SK-N-SH (cell line): ENCODE measurements around the gene RCAN2. TPM values are rescaled to one million over a fixed set of nuclear protein-coding genes. Genes with fewer than 3 reads are reported as not detected.

Source experiments
- CTCF ChIA-PET: fragments of 300-600, 350-600 bp; formaldehyde crosslinking; extraction: SDS; loops from one replicate; lab custom pipeline; 2021; lab: Yijun Ruan, JAX
- POLR2A ChIA-PET: fragments of 350-600 bp; sonication (Branson Sonifier 250); formaldehyde crosslinking; extraction: SDS; loops from one replicate; lab custom pipeline; 2020; ENCODE audit warnings: antibody characterized with exemption, inconsistent platforms; lab: Yijun Ruan, JAX
- DNase-seq: peaks from one replicate; pipeline ENCODE4 v3.0.0; 2012
- H2AFZ ChIP-seq: fragments of 200-600 bp; sonication (generic); 2 replicates; pipeline ENCODE4 v1.8.1; 2016; ENCODE audit warnings: antibody characterized with exemption, mild to moderate bottlenecking, low read depth
- H3F3A ChIP-seq: fragments of 200-600 bp; sonication (generic); replicated peaks from 2 replicates; pipeline ENCODE3; 2016; ENCODE audit warnings: antibody characterized with exemption, mild to moderate bottlenecking; ENCODE audit not compliant: insufficient read depth
- H3K27ac ChIP-seq, 2 experiments: fragments of 200-500 bp in 1 of 2; fragments of 200-600 bp in 1 of 2; sonication (Bioruptor generic) in 1 of 2; sonication (generic), shearing (Covaris generic) in 1 of 2; 2 replicates each; pipeline versions ENCODE4 v1.5.1 to v1.6.1; 2014 to 2016; ENCODE audit warnings: low read depth in 2 of 2, inconsistent platforms in 1 of 2, low read length in 1 of 2, mild to moderate bottlenecking in 1 of 2, mixed read lengths in 1 of 2
- H3K27me3 ChIP-seq: fragments of 200-600 bp; sonication (generic), shearing (Covaris generic); 2 replicates; pipeline ENCODE4 v1.6.1; 2016; ENCODE audit warnings: mixed run types; ENCODE audit not compliant: insufficient read depth
- H3K36me3 ChIP-seq, 2 experiments: fragments of 200-500 bp in 1 of 2; fragments of 200-600 bp in 1 of 2; sonication (Bioruptor generic) in 1 of 2; sonication (generic) in 1 of 2; replicated peaks in 1 of 2; 2 replicates each; pipeline versions ENCODE3 to v1.5.1; 2014 to 2016; ENCODE audit warnings: low read length in 1 of 2, mild to moderate bottlenecking in 1 of 2; ENCODE audit not compliant: insufficient read depth in 2 of 2, control insufficient read depth in 1 of 2
- H3K4me1 ChIP-seq, 2 experiments: fragments of 200-500 bp in 1 of 2; fragments of 200-600 bp in 1 of 2; sonication (Bioruptor generic) in 1 of 2; sonication (generic), shearing (Covaris generic) in 1 of 2; 2 replicates each; pipeline versions ENCODE4 v1.5.1 to v1.6.1; 2014 to 2016; ENCODE audit warnings: low read depth in 1 of 2, low read length in 1 of 2, mixed run types in 1 of 2; ENCODE audit not compliant: insufficient read depth in 2 of 2, control insufficient read depth in 1 of 2
- H3K4me2 ChIP-seq: fragments of 200-600 bp; sonication (generic), shearing (Covaris generic); 2 replicates; pipeline ENCODE4 v1.6.1; 2017; ENCODE audit warnings: mixed run types
- H3K4me3 ChIP-seq, 2 experiments: fragments of 200-500 bp in 1 of 2; fragments of 200-600 bp in 1 of 2; sonication (Bioruptor generic) in 1 of 2; sonication (generic), shearing (Covaris generic) in 1 of 2; 2 replicates each; pipeline versions ENCODE4 v1.5.1 to v1.8.1; 2014 to 2016; ENCODE audit warnings: low read depth in 2 of 2, inconsistent platforms in 1 of 2, low read length in 1 of 2, mild to moderate bottlenecking in 1 of 2, mixed read lengths in 1 of 2, moderate library complexity in 1 of 2
- H3K79me2 ChIP-seq: fragments of 200-600 bp; sonication (generic); 2 replicates; pipeline ENCODE4 v1.8.1; 2017; ENCODE audit warnings: mild to moderate bottlenecking; ENCODE audit not compliant: insufficient read depth
- H3K9ac ChIP-seq: fragments of 200-600 bp; sonication (generic); 2 replicates; pipeline ENCODE4 v1.6.1; 2017; ENCODE audit warnings: mixed run types
- H3K9me2 ChIP-seq: fragments of 200-600 bp; sonication (generic); 2 replicates; pipeline ENCODE4 v1.6.1; 2017; ENCODE audit warnings: mixed run types
- H3K9me3 ChIP-seq: fragments of 200-600 bp; sonication (generic); 2 replicates; pipeline ENCODE4 v1.6.1; 2017; ENCODE audit warnings: mixed run types, mild to moderate bottlenecking, moderate library complexity
- H4K20me1 ChIP-seq: fragments of 200-600 bp; sonication (generic); 2 replicates; pipeline ENCODE4 v1.6.1; 2017; ENCODE audit warnings: mild to moderate bottlenecking, mixed run types; ENCODE audit not compliant: insufficient read depth
- CHD2 ChIP-seq: fragments of 150-350 bp; IDR thresholded peaks from 2 replicates; pipeline ENCODE4 v1.6.1; 2018; ENCODE audit warnings: low read length; ENCODE audit not compliant: partially characterized antibody
- FOSL2 ChIP-seq: IDR thresholded peaks from 2 replicates; pipeline ENCODE4 v1.4.0; 2012; ENCODE audit warnings: low read depth, mild to moderate bottlenecking, moderate library complexity, borderline replicate concordance
- FOXJ3 ChIP-seq: sonication (generic); formaldehyde crosslinking; IDR thresholded peaks from 2 replicates; pipeline ENCODE4 v1.5.1; 2020; ENCODE audit warnings: mild to moderate bottlenecking, missing genetic modification reagents
- GATA2 ChIP-seq: sonication (generic); formaldehyde crosslinking; IDR thresholded peaks from 2 replicates; pipeline ENCODE4 v1.5.0; 2020; ENCODE audit warnings: mild to moderate bottlenecking, missing genetic modification reagents
- MEF2A ChIP-seq: IDR thresholded peaks from 2 replicates; pipeline ENCODE4 v1.4.0; 2012; ENCODE audit warnings: low read depth, borderline replicate concordance
- RAD21 ChIP-seq: IDR thresholded peaks from 2 replicates; pipeline ENCODE4 v1.6.1; 2012; ENCODE audit warnings: mild to moderate bottlenecking, low read length
- RCOR1 ChIP-seq: fragments of 150-350 bp; IDR thresholded peaks from 2 replicates; pipeline ENCODE4 v1.6.1; 2017; ENCODE audit warnings: antibody characterized with exemption, low read length
- RFX5 ChIP-seq: IDR thresholded peaks from 2 replicates; pipeline ENCODE4 v1.6.1; 2012; ENCODE audit warnings: mild to moderate bottlenecking, improper control_type of control experiment, low read length
- SIN3A ChIP-seq: IDR thresholded peaks from 2 replicates; pipeline ENCODE4 v1.6.1; 2012; ENCODE audit warnings: low read depth, mild to moderate bottlenecking, low read length, moderate library complexity, borderline replicate concordance
- WGBS: methylation state at CpG from one replicate; pipeline ENCODE4 v1.1.6; 2017; ENCODE audit warnings: low lambda C conversion rate; 5-methylcytosine and 5-hydroxymethylcytosine counted together
- polyA plus RNA-seq, 3 experiments: library from polyadenylated mRNA; depleted of rRNA; stranded (reverse); fragments of >200 nt; gene quantifications; 2 replicates each; pipeline ENCODE4 v1.2.3, GENCODE V29; 2012
- TF ChIP-seq, protein P1 (sequence below): IDR thresholded peaks from 2 replicates; pipeline ENCODE4 v1.4.0; 2012; ENCODE audit warnings: low read depth
- TF ChIP-seq, protein P2 (sequence below): fragments of 150-350 bp; IDR thresholded peaks from 2 replicates; pipeline ENCODE4 v1.6.1; 2016; ENCODE audit warnings: mild to moderate bottlenecking, low read depth, low read length
- TF ChIP-seq, protein P3 (sequence below): IDR thresholded peaks from 2 replicates; pipeline ENCODE4 v1.4.0; 2012; ENCODE audit warnings: low read depth, borderline replicate concordance
- TF ChIP-seq, protein P4 (sequence below): IDR thresholded peaks from 2 replicates; pipeline ENCODE4 v1.6.1; 2012; ENCODE audit warnings: mild to moderate bottlenecking, low read depth, low read length, moderate library complexity
- TF ChIP-seq, protein P5 (sequence below): IDR thresholded peaks from 2 replicates; pipeline ENCODE4 v1.4.0; 2012; ENCODE audit warnings: low read depth, borderline replicate concordance
- TF ChIP-seq, protein P6 (sequence below): IDR thresholded peaks from 2 replicates; pipeline ENCODE4; 2012

Gene RCAN2
- polyA plus RNA-seq, 1 of the 3 experiments (the other 2 are of a cell fraction) = not detected

DNA sequence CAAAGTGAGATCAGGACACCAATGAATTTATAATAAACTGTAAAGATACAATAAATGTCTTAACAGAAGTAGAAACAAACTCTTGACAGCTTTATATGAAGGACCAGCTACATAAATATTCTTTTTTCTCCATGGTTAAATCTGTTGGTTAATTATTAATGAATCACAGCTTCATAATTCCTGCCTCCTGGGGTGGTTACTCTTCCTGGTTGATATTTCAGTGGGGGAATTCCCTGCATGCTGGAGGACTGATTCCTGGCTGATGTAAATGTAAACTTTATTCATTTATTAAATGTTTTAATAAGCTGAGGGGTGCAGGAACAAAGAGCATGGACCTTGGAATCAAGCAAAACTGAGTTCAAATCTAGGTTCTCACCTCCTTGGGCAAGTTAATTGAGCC, 16.2 kb upstream of the RCAN2 start:
- POLR2A ChIA-PET = no interaction called here
- no peaks in the 10 kb centered on the region for H3F3A ChIP-seq
- H3K36me3 ChIP-seq = no peaks in the 10 kb centered on the region
- H3K9me3 ChIP-seq = no peaks in the 10 kb centered on the region
- TF ChIP-seq, protein P1, sequence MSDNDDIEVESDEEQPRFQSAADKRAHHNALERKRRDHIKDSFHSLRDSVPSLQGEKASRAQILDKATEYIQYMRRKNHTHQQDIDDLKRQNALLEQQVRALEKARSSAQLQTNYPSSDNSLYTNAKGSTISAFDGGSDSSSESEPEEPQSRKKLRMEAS = no peak
- no peak for TF ChIP-seq FOXJ3 (CRISPR knock-in tag)
- no peak for TF ChIP-seq FOSL2
- TF ChIP-seq CHD2 = no peak
- TF ChIP-seq, protein P2, sequence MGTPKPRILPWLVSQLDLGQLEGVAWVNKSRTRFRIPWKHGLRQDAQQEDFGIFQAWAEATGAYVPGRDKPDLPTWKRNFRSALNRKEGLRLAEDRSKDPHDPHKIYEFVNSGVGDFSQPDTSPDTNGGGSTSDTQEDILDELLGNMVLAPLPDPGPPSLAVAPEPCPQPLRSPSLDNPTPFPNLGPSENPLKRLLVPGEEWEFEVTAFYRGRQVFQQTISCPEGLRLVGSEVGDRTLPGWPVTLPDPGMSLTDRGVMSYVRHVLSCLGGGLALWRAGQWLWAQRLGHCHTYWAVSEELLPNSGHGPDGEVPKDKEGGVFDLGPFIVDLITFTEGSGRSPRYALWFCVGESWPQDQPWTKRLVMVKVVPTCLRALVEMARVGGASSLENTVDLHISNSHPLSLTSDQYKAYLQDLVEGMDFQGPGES = no peak
- TF ChIP-seq, protein P3, sequence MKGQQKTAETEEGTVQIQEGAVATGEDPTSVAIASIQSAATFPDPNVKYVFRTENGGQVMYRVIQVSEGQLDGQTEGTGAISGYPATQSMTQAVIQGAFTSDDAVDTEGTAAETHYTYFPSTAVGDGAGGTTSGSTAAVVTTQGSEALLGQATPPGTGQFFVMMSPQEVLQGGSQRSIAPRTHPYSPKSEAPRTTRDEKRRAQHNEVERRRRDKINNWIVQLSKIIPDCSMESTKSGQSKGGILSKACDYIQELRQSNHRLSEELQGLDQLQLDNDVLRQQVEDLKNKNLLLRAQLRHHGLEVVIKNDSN = no peak
- no peak for TF ChIP-seq RCOR1
- TF ChIP-seq RAD21 = no peak
- no peak for TF ChIP-seq GATA2 (CRISPR knock-in tag)
- H4K20me1 ChIP-seq = no peaks in the 10 kb centered on the region
- no peaks in the 10 kb centered on the region for H3K9me2 ChIP-seq
- no peaks in the 10 kb centered on the region for H3K4me1 ChIP-seq
- H3K79me2 ChIP-seq = no peaks in the 10 kb centered on the region
- H3K27ac ChIP-seq = no peak overlapping the region
- no peaks in the 10 kb centered on the region for H3K27me3 ChIP-seq
- H3K4me2 ChIP-seq = no peak overlapping the region
- H2AFZ ChIP-seq = no peak overlapping the region
- no peak overlapping the region for H3K9ac ChIP-seq
- no peak overlapping the region for H3K4me3 ChIP-seq
- no peak for DNase-seq
- CTCF ChIA-PET = no interaction called here

DNA sequence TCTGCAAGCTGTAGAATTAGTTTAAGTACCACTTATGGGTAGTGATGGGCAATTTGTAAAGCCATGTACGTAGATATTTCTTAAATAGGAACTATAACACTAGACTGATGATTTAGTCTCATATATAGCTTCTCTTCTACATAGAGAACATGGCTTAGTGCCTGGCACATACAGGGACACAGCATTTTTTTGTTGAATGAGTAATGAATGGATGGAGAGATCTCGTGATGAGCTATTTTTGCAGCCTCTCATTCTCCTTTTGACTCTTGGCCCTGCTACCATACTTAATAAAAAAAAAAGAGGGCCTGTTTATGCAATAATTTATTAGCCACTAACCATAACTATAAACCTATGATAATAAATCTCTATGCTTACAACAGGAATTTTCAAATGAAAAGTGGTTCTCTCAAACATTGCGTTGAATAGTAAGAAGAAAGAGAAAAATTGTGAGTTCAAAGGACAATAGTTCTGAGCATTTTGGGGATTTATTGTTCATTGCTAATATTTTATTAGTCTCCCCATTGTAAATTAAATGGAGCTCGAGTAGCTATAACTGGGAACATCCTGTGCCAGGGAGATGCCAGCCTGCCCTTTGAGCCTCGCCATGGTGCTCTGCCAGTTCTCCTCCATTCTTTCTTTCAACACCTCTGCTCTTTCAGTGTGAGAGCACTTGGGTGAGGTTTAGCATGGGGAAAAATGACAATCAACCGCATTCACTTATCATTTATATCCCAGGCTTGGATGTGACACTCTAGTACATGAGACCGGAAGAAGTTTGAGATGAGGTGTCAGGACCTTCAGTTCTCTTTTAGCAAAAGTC, 14.7 kb upstream of the RCAN2 start:
- CTCF ChIA-PET = no interaction called here
- POLR2A ChIA-PET = no interaction called here
- no peaks in the 10 kb centered on the region for H4K20me1 ChIP-seq

More for the DNA sequence above, 14.7 kb upstream of the RCAN2 start:
- H3K4me1 ChIP-seq = no peaks in the 10 kb centered on the region
- H3K9me3 ChIP-seq = no peaks in the 10 kb centered on the region
- no peak overlapping the region for H3K27ac ChIP-seq
- TF ChIP-seq, protein P4, sequence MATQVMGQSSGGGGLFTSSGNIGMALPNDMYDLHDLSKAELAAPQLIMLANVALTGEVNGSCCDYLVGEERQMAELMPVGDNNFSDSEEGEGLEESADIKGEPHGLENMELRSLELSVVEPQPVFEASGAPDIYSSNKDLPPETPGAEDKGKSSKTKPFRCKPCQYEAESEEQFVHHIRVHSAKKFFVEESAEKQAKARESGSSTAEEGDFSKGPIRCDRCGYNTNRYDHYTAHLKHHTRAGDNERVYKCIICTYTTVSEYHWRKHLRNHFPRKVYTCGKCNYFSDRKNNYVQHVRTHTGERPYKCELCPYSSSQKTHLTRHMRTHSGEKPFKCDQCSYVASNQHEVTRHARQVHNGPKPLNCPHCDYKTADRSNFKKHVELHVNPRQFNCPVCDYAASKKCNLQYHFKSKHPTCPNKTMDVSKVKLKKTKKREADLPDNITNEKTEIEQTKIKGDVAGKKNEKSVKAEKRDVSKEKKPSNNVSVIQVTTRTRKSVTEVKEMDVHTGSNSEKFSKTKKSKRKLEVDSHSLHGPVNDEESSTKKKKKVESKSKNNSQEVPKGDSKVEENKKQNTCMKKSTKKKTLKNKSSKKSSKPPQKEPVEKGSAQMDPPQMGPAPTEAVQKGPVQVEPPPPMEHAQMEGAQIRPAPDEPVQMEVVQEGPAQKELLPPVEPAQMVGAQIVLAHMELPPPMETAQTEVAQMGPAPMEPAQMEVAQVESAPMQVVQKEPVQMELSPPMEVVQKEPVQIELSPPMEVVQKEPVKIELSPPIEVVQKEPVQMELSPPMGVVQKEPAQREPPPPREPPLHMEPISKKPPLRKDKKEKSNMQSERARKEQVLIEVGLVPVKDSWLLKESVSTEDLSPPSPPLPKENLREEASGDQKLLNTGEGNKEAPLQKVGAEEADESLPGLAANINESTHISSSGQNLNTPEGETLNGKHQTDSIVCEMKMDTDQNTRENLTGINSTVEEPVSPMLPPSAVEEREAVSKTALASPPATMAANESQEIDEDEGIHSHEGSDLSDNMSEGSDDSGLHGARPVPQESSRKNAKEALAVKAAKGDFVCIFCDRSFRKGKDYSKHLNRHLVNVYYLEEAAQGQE = no peak
- TF ChIP-seq MEF2A = no peak
- TF ChIP-seq SIN3A = no peak
- TF ChIP-seq RFX5 = no peak
- TF ChIP-seq, protein P5, sequence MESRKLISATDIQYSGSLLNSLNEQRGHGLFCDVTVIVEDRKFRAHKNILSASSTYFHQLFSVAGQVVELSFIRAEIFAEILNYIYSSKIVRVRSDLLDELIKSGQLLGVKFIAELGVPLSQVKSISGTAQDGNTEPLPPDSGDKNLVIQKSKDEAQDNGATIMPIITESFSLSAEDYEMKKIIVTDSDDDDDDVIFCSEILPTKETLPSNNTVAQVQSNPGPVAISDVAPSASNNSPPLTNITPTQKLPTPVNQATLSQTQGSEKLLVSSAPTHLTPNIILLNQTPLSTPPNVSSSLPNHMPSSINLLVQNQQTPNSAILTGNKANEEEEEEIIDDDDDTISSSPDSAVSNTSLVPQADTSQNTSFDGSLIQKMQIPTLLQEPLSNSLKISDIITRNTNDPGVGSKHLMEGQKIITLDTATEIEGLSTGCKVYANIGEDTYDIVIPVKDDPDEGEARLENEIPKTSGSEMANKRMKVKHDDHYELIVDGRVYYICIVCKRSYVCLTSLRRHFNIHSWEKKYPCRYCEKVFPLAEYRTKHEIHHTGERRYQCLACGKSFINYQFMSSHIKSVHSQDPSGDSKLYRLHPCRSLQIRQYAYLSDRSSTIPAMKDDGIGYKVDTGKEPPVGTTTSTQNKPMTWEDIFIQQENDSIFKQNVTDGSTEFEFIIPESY = no peak
- TF ChIP-seq, protein P6, sequence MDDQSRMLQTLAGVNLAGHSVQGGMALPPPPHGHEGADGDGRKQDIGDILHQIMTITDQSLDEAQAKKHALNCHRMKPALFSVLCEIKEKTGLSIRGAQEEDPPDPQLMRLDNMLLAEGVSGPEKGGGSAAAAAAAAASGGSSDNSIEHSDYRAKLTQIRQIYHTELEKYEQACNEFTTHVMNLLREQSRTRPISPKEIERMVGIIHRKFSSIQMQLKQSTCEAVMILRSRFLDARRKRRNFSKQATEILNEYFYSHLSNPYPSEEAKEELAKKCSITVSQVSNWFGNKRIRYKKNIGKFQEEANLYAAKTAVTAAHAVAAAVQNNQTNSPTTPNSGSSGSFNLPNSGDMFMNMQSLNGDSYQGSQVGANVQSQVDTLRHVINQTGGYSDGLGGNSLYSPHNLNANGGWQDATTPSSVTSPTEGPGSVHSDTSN = no peak
- DNase-seq = no peak
- no peak overlapping the region for H3K4me3 ChIP-seq
- no peaks in the 10 kb centered on the region for H3K79me2 ChIP-seq
- H3K9ac ChIP-seq = no peak overlapping the region
- H3F3A ChIP-seq = no peaks in the 10 kb centered on the region
- no peak overlapping the region for H3K4me2 ChIP-seq
- H3K27me3 ChIP-seq = no peaks in the 10 kb centered on the region
- no peak overlapping the region for H2AFZ ChIP-seq
- H3K36me3 ChIP-seq = no peaks in the 10 kb centered on the region
- no peaks in the 10 kb centered on the region for H3K9me2 ChIP-seq
- WGBS = 5% methylated on average over 7 of the region's 7 CpGs
